Activated CD4-positive, alpha-beta memory T cell treated with anti-CD3 and anti-CD28 coated beads for 36 hours (primary cell): Measurements from ENCODE around the gene KCND2. TPM values are rescaled to one million over a fixed set of nuclear protein-coding genes. Genes with fewer than 3 reads are reported as not detected.
"Not testable (repeated sequence)": the region's sequence is repeated elsewhere in the genome, so short reads cannot be mapped to it uniquely, and the experiment has no call there.

Source experiments
- CTCF ChIA-PET: fragments of 350-600 bp; sonication (Branson Sonifier 250); formaldehyde crosslinking; loops from one replicate; lab custom pipeline; 2021; ENCODE audit warnings: antibody characterized with exemption, inconsistent platforms; lab: Charles Lee
- POLR2A ChIA-PET: fragments of 350-600 bp; sonication (Branson Sonifier 250); formaldehyde crosslinking; loops from one replicate; lab custom pipeline; 2021; ENCODE audit warnings: antibody characterized with exemption; lab: Charles Lee
- DNase-seq: peaks from one replicate; pipeline ENCODE4 v3.0.0-alpha.2; 2020
- H3K27ac Mint-ChIP-seq: one replicate; pipeline ENCODE4 v1.8.0; 2021; ENCODE audit warnings: mixed read lengths
- H3K27me3 Mint-ChIP-seq: one replicate; pipeline ENCODE4 v1.8.0; 2021; ENCODE audit warnings: mixed read lengths
- H3K36me3 Mint-ChIP-seq: one replicate; pipeline ENCODE4 v1.8.0; 2021; ENCODE audit warnings: mixed read lengths
- H3K4me1 Mint-ChIP-seq: one replicate; pipeline ENCODE4 v1.8.0; 2021; ENCODE audit warnings: low read depth, mixed read lengths
- H3K4me3 Mint-ChIP-seq: one replicate; pipeline ENCODE4 v1.8.0; 2021; ENCODE audit warnings: mild to moderate bottlenecking, mixed read lengths
- H3K9me3 Mint-ChIP-seq: one replicate; pipeline ENCODE4 v1.8.0; 2021; ENCODE audit warnings: mixed read lengths
- intact Hi-C: fragments of 100-400 bp; cut with micrococcal nuclease; formaldehyde crosslinking; loops from one replicate; pipeline ENCODE4 v1.15.1; 2023
- total RNA-seq, 2 experiments: library from RNA; stranded (reverse); gene quantifications; one replicate each; pipeline ENCODE4 v1.2.3, GENCODE V29; 2021

The KCND2 gene
- not detected for total RNA-seq

DNA sequence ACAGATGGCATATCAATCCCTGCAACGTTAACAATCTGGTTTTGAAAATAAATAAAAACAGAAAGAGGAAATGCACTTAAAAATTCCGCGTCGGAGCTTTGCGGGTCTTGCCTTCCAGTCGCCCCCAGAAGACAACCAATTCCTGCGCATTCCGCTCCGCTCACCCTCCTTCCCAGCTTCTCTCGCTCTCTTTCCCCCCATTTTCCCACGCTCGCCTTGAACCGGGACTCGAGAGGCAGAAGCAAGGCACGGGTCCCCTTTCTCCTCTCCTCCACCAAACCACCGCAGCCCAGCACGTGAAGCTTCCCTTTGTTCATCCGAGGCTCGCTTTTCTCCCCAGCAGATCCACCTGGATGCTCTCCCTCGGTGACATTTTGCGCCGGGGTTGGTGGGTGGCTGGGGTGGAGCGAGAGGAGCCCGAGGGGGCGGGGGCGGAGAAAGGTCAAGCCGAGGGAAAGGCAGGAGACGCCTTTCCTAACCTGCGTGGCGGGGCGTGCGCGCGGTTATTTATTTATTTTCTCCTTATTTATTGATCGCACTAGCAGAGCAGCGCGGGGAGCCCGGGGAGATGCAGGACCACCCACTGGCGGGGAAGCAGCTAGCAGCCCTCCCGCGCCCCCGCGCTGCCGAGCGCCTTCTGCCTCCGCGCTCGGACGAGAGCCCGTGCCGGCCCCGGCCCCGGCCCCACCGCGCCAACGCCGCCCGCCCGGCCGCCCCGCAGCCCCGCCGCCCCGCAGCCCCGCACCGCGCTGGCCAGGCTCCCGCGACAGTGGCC is at the start of gene KCND2:
Gene KCND2 (plus strand): TSS at position 475 of the 775 bp plus-strand sequence.
- peak within 1 kb of the TSS; percentile 41 for H3K4me3 Mint-ChIP-seq

DNA sequence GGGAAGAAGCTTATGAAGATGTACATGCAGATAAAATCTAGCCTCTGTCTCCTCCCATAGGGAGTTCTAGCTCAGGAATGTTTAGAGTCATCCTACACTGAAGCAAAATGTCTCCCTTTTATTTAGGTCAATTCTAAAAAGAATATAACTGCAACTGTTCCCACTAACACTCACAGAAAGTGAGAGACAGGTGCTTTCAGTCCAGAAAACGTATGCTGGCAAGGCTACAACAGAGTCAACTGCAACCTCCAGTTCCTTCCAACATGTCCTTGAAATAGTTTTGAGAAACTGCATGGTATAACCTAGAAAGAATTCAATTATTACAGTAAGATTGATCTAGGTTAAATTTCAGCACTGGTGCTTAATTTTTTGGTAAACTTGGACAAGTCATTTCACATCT is 46.8 kb upstream of the KCND2 start:
- CTCF ChIA-PET, result no interaction called here
- H3K27ac Mint-ChIP-seq, result no peak overlapping the region

More for the DNA sequence above, at the start of gene KCND2:
- intact Hi-C loops, result loop anchor here (5.0 kb wide), 1 partner anchor 336 kb away; no protein-coding TSS in a partner anchor
- ChIA-PET POLR2A (no interaction called here), CTCF (no interaction called here)
- Mint-ChIP-seq H3K27me3 (peaks cover 23% of the 10 kb centered on the region), H3K4me1 (peaks cover 12% of the 10 kb centered on the region), H3K9me3 (no peaks in the 10 kb centered on the region), H3K36me3 (no peaks in the 10 kb centered on the region), H3K27ac (no peak within 1 kb of the TSS)
- DNase-seq, result no peak

DNA sequence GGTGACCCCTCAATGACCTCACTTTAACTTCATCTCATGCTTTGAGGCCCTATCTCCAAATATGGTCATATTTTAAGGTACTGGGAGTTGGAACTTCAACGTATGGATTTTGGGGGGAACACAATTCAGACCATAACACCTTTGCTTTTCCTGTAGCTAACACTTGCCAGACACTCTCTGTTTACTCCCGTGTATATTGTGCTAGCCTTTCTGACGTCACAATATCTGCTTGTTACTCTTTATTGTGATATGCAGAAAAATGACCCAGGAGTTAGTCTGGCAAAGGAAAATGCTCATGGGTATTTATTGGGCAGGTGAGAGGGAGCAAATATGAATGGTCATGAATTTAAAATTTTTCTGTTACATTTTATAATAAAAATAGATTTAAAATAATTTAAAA is 45.7 kb upstream of the KCND2 start:
- H3K27me3 Mint-ChIP-seq, result no peaks in the 10 kb centered on the region
- DNase-seq, result no peak
- no peaks in the 10 kb centered on the region for H3K4me1 Mint-ChIP-seq
- H3K27ac Mint-ChIP-seq, result no peak overlapping the region
- intact Hi-C loops, result no loop called here
- CTCF ChIA-PET, result no interaction called here
- H3K9me3 Mint-ChIP-seq, result peaks cover 20% of the 10 kb centered on the region
- no peaks in the 10 kb centered on the region for H3K36me3 Mint-ChIP-seq
- POLR2A ChIA-PET, result no interaction called here
- H3K4me3 Mint-ChIP-seq, result no peak overlapping the region

More for the DNA sequence above, 46.8 kb upstream of the KCND2 start:
- H3K4me1 Mint-ChIP-seq, result no peaks in the 10 kb centered on the region
- H3K27me3 Mint-ChIP-seq, result no peaks in the 10 kb centered on the region
- H3K4me3 Mint-ChIP-seq, result no peak overlapping the region
- POLR2A ChIA-PET, result no interaction called here
- no peaks in the 10 kb centered on the region for H3K36me3 Mint-ChIP-seq
- H3K9me3 Mint-ChIP-seq, result peaks cover 16% of the 10 kb centered on the region
- intact Hi-C loops, result no loop called here
- DNase-seq, result no peak

DNA sequence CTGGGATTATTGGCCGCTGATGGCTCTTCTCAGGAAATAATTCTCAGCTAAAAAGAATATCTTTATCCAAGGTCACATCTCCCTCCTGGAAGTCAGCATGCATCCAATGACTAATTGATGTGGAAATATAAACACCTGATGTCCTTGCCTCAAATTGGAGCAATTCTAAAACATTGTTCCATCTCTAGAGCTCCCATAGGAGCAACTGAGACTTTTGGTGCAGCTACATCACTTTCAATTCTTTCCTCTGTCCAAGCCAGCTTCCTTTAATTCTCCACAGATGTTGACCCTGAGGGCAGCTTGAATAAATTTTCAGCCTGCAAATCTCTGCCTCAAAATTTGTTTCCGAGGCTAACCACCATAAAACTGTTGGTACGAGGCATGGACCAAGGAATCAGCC is 43.9 kb upstream of the KCND2 start:
- Mint-ChIP-seq H3K36me3 (no peaks in the 10 kb centered on the region), H3K4me1 (no peaks in the 10 kb centered on the region), H3K9me3 (peaks cover 23% of the 10 kb centered on the region), H3K4me3 (no peak overlapping the region), H3K27me3 (no peaks in the 10 kb centered on the region), H3K27ac (no peak overlapping the region)
- CTCF ChIA-PET, result no interaction called here
- intact Hi-C loops, result no loop called here
- POLR2A ChIA-PET, result no interaction called here
- no peak for DNase-seq

DNA sequence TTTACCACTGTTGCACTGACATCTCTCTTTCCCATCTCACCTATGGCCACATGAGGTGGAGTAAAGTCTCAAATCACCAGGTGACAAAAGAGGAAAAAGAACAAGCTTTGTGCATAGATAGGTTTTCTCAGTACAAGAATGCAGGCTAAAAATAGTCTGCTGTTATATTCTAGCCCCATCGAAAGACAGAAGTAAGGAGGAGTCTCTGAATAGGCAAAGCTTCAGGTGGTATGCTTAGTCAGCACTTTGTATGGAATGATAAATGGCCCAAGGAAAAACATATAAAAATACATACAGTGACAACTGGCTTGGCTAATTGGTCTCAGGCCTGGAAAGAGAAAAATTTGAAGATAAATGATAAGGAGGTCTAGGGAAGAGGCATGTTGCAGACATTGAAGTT is 39.6 kb upstream of the KCND2 start:
- H3K27ac Mint-ChIP-seq, result no peak overlapping the region
- DNase-seq, result no peak
- POLR2A ChIA-PET, result no interaction called here
- CTCF ChIA-PET, result no interaction called here
- H3K27me3 Mint-ChIP-seq, result no peaks in the 10 kb centered on the region
- no peaks in the 10 kb centered on the region for H3K4me1 Mint-ChIP-seq
- intact Hi-C loops, result no loop called here
- no peak overlapping the region for H3K4me3 Mint-ChIP-seq
- peaks cover 30% of the 10 kb centered on the region for H3K9me3 Mint-ChIP-seq
- no peaks in the 10 kb centered on the region for H3K36me3 Mint-ChIP-seq

DNA sequence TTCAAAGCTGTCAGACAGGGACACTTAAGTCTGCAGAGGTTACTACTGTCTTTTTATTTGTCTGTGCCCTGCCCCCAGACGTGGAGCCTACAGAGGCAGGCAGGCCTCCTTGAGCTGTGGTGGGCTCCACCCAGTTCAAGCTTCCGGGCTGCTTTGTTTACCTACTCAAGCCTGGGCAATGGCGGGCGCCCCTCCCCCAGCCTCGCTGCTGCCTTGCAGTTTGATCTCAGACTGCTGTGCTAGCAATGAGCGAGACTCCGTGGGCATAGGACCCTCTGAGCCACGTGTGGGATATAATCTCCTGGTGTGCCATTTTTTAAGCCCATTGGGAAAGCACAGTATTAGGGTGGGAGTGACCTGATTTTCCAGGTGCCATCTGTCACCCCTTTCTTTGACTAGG is 32.6 kb upstream of the KCND2 start:
- H3K27ac Mint-ChIP-seq, DNase-seq, intact Hi-C loops, H3K4me1 Mint-ChIP-seq, H3K27me3 Mint-ChIP-seq, H3K36me3 Mint-ChIP-seq, POLR2A ChIA-PET, H3K4me3 Mint-ChIP-seq, CTCF ChIA-PET: not testable (repeated sequence)
- peaks cover 11% of the 10 kb centered on the region for H3K9me3 Mint-ChIP-seq

DNA sequence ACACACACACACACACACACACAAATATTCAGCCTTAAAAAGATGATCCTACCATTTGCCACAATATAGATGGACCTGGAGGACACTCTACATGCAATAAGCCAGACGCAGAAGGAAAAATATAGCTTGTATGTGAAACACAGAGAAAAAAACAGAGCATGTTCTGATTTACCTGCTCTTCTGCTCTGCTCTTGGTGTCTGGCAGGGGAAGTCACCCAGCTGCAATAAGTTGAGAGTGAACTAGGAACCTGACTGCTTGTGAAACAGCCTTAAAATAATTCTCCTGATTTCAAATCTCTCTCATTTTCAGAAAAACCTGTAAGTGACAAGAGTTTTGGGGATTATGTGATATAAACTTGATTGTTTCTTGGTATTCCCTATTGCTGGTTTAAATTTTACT is 31.0 kb upstream of the KCND2 start:
- peaks cover 16% of the 10 kb centered on the region for H3K9me3 Mint-ChIP-seq
- no peak overlapping the region for H3K27ac Mint-ChIP-seq
- DNase-seq, result no peak
- H3K36me3 Mint-ChIP-seq, result no peaks in the 10 kb centered on the region
- CTCF ChIA-PET, result no interaction called here
- no peaks in the 10 kb centered on the region for H3K27me3 Mint-ChIP-seq
- intact Hi-C loops, result no loop called here
- H3K4me1 Mint-ChIP-seq, result no peaks in the 10 kb centered on the region
- H3K4me3 Mint-ChIP-seq, result no peak overlapping the region
- POLR2A ChIA-PET, result no interaction called here

DNA sequence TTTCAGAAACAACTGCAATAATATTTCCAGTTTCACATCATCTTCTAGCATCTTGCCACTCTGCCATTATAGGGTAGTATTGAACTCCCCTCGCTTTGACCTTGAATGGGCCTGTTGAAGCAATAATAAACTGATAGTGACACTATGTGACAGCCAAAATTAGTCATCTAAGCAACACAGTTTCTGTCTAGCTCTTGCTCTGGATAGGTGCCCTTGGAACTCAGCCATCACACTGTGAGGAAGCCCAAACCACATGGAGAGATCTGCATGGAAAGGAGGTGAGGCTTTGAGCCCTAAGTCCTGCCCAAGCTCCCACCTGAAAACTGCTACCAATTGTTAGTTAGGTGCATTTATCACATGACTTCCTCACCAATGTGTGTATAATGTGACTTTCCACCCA is 18.1 kb upstream of the KCND2 start:
- Mint-ChIP-seq H3K4me1 (no peaks in the 10 kb centered on the region), H3K27me3 (no peaks in the 10 kb centered on the region), H3K9me3 (peaks cover 9% of the 10 kb centered on the region), H3K27ac (no peak overlapping the region), H3K36me3 (no peaks in the 10 kb centered on the region), H3K4me3 (no peak overlapping the region)
- intact Hi-C loops, result no loop called here
- CTCF ChIA-PET, result no interaction called here
- DNase-seq, result no peak
- POLR2A ChIA-PET, result no interaction called here

DNA sequence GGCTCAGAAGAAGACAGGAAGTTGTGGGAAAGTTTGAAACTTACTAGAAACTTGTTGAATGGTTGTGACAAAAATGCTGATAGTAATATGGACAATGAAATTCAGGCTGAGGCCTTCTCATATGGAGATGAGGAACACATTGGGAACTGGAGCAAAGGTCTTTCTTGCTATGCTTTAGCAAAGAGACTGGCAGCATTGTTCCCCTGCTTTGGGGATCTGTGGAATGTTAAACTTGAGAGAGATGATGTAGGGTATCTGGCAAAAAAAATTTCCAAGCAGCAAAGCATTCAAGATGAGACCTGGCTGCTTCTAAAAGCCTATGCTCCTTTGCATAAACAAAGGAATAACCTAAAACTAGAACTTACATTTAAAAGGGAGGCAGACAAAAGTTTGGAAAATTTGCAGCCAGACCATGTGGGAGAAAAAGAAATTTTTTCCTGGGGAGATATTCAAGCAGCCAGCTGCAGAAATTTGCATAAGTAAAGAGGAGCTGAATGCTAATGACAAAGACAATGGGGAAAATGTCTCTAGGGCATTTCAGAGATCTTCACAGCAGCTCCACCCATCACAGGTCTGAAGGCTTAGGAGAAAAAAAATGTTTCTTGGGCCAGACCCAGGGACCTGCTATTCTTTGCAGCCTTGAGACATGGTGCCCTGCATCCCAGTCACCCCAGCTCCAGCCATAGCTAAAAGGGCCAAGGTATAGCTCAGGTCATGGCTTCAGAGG is 16.5 kb upstream of the KCND2 start:
- POLR2A ChIA-PET, result no interaction called here
- intact Hi-C loops, result no loop called here
- Mint-ChIP-seq H3K4me3 (no peak overlapping the region), H3K27me3 (no peaks in the 10 kb centered on the region), H3K4me1 (no peaks in the 10 kb centered on the region), H3K9me3 (peaks cover 12% of the 10 kb centered on the region), H3K36me3 (no peaks in the 10 kb centered on the region), H3K27ac (no peak overlapping the region)
- DNase-seq, result no peak
- CTCF ChIA-PET, result no interaction called here

DNA sequence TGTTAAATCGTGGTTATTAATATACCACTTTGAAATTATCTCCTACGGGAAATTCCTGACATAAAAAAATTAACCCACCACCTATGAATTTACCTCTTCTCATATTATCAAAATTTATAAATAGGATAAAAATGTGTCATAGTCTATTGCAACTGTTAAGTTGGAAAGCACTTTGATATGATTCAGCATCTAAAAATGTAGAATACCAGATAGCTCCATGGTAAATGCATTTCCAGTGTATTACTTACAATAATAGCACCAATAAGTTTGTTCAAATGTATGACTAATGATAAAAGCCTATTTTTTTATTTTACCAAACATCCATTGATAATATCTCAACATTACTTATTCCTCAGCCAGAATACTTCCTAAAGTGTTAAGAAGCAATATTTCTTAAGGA is 13.6 kb upstream of the KCND2 start:
- H3K4me3 Mint-ChIP-seq, result no peak overlapping the region
- H3K4me1 Mint-ChIP-seq, result no peaks in the 10 kb centered on the region
- ChIA-PET CTCF (no interaction called here), POLR2A (no interaction called here)
- DNase-seq, result no peak
- no peak overlapping the region for H3K27ac Mint-ChIP-seq
- H3K27me3 Mint-ChIP-seq, result no peaks in the 10 kb centered on the region
- no peaks in the 10 kb centered on the region for H3K36me3 Mint-ChIP-seq
- intact Hi-C loops, result no loop called here
- H3K9me3 Mint-ChIP-seq, result peaks cover 12% of the 10 kb centered on the region

DNA sequence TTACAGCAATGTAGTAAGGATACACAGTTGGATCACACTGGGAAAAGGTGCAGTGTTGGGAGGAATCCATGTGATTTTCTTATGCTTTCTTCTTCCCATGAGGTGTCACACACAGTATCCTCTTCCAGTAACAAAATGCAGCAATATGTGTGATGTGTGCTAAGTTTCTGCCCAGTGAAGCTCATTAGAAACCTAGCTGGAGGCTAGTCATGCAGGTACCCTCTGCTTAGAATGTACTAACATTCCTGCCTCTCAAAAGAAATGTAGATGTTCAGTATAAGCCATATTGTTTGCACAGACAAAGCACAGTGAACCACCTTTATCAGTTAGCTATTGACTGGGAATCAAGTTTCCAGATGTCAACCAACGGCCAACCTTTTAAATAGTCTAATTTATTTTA is 12.9 kb upstream of the KCND2 start:
- intact Hi-C loops, result no loop called here
- H3K36me3 Mint-ChIP-seq, result no peaks in the 10 kb centered on the region
- no peaks in the 10 kb centered on the region for H3K4me1 Mint-ChIP-seq
- no peak overlapping the region for H3K4me3 Mint-ChIP-seq
- CTCF ChIA-PET, result no interaction called here
- H3K9me3 Mint-ChIP-seq, result peaks cover 12% of the 10 kb centered on the region
- no peaks in the 10 kb centered on the region for H3K27me3 Mint-ChIP-seq
- POLR2A ChIA-PET, result no interaction called here
- no peak overlapping the region for H3K27ac Mint-ChIP-seq
- DNase-seq, result no peak

DNA sequence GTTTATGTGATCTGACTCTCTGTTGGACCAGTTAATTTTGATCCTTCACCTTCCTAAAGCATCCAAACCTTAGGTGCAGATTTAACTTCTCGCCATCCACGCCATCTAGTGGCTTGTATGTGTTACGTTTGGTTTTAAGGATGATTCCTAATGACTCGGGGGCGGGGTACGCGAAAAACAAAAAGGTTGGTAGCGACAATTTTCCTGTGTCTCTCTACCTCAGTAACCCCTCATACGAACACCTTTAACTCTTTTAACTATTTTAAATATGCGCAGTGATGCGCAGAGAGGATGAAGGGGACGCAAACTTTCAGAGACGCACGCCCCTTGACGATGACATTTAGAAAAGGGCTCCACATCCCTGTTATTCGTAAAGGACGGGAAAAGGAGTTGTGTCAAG is 714 bp upstream of the KCND2 start:
- POLR2A ChIA-PET, result no interaction called here
- no peak overlapping the region for H3K4me3 Mint-ChIP-seq
- CTCF ChIA-PET, result no interaction called here
- peaks cover 12% of the 10 kb centered on the region for H3K4me1 Mint-ChIP-seq
- no peaks in the 10 kb centered on the region for H3K36me3 Mint-ChIP-seq
- H3K9me3 Mint-ChIP-seq, result no peaks in the 10 kb centered on the region
- DNase-seq, result no peak
- no peak overlapping the region for H3K27ac Mint-ChIP-seq
- peaks cover 23% of the 10 kb centered on the region for H3K27me3 Mint-ChIP-seq
- intact Hi-C loops, result loop anchor here (5.0 kb wide), 1 partner anchor 335 kb away; no protein-coding TSS in a partner anchor
